GM12878 (cell line): ENCODE results near the gene GSE1. TPM values are rescaled to one million over a fixed set of nuclear protein-coding genes. Genes with fewer than 3 reads are reported as not detected.

Source experiments
- ATAC-seq: fragments of 200-7000 bp; cut with Tn5 transposase; 3 replicates; pipeline ENCODE4 v1.9.1; 2020; ENCODE audit warnings: mild to moderate bottlenecking, moderate library complexity
- BruUV-seq: library from RNA; stranded (reverse); fragments of 400-500 nt; replicated peaks from 2 replicates; lab custom pipeline; 2021; lab: Mats Ljungman, UMichigan
- CTCF ChIA-PET: fragments of 300-600 bp; sonication (Branson Sonifier 250); formaldehyde crosslinking; extraction: SDS; loops from one replicate; lab custom pipeline; 2021; ENCODE audit warnings: inconsistent platforms; lab: Yijun Ruan, JAX
- POLR2A ChIA-PET: fragments of 350-600 bp; formaldehyde crosslinking; extraction: SDS; loops from one replicate; lab custom pipeline; 2021; ENCODE audit warnings: inconsistent platforms; lab: Charles Lee
- RAD21 ChIA-PET: fragments of 300-600 bp; sonication (Branson Sonifier 250); formaldehyde crosslinking; loops from one replicate; lab custom pipeline; 2023; ENCODE audit warnings: antibody characterized with exemption; ENCODE audit not compliant: unreplicated experiment; lab: Charles Lee
- SMC1A ChIA-PET: fragments of 300-600 bp; sonication (Branson Sonifier 250); formaldehyde crosslinking; loops from one replicate; lab custom pipeline; 2023; ENCODE audit not compliant: unreplicated experiment, uncharacterized antibody; lab: Charles Lee
- DNase-seq: peaks from one replicate; pipeline ENCODE4 v3.0.0-alpha.2; 2011; ENCODE audit warnings: low read depth, low spot score
- FAIRE-seq: peaks from 3 replicates; lab custom pipeline; 2011; peaks lifted over from hg19 to GRCh38; lab: Jason Lieb, UNC
- H2AFZ ChIP-seq: 2 replicates; pipeline ENCODE4 v1.6.0; 2011; ENCODE audit warnings: low read depth, low read length, control low read depth; ENCODE audit not compliant: control insufficient read depth
- H3K27ac ChIP-seq: 2 replicates; pipeline ENCODE4 v1.5.1; 2011; ENCODE audit warnings: control low read depth; ENCODE audit not compliant: control insufficient read depth, insufficient read depth
- H3K27me3 ChIP-seq, 2 experiments: replicated peaks in 1 of 2; 2 replicates each; pipeline versions ENCODE4 v1.6.0 to v1.6.1; 2011; ENCODE audit warnings: low read length in 1 of 2; ENCODE audit not compliant: control insufficient read depth in 2 of 2, insufficient read depth in 2 of 2
- H3K36me3 ChIP-seq, 2 experiments: 2 replicates each; pipeline ENCODE4 v1.5.1; 2011; ENCODE audit warnings: low read length in 1 of 2; ENCODE audit not compliant: control insufficient read depth in 2 of 2, insufficient read depth in 2 of 2
- H3K4me1 ChIP-seq: 2 replicates; pipeline ENCODE4 v1.6.1; 2011; ENCODE audit warnings: mild to moderate bottlenecking, low read length, moderate library complexity, mixed read lengths; ENCODE audit not compliant: control insufficient read depth, insufficient read depth
- H3K4me2 ChIP-seq: 2 replicates; pipeline ENCODE4 v1.6.0; 2011; ENCODE audit warnings: control low read depth; ENCODE audit not compliant: control insufficient read depth, insufficient read depth
- H3K4me3 ChIP-seq: fragments of 200-600 bp; sonication (generic); 2 replicates; pipeline ENCODE4 v1.5.1; 2016
- H3K79me2 ChIP-seq: 2 replicates; pipeline ENCODE4 v1.6.0; 2011; ENCODE audit warnings: low read length; ENCODE audit not compliant: control insufficient read depth, insufficient read depth
- H3K9ac ChIP-seq: 2 replicates; pipeline ENCODE4 v1.8.0; 2011; ENCODE audit warnings: low read length, control low read depth, mixed read lengths; ENCODE audit not compliant: control insufficient read depth, insufficient read depth
- H3K9me3 ChIP-seq: replicated peaks from 3 replicates; pipeline ENCODE4 v1.5.1; 2011; ENCODE audit warnings: mild to moderate bottlenecking, low read length; ENCODE audit not compliant: control insufficient read depth, insufficient read depth
- H4K20me1 ChIP-seq: 2 replicates; pipeline ENCODE4 v1.6.0; 2011; ENCODE audit not compliant: control insufficient read depth, insufficient read depth
- BACH1 ChIP-seq: fragments of 450-650 bp; IDR thresholded peaks from 2 replicates; pipeline ENCODE4 v1.6.1; 2017; ENCODE audit warnings: mild to moderate bottlenecking, borderline replicate concordance
- CREM ChIP-seq: IDR thresholded peaks from 2 replicates; pipeline ENCODE4 v1.6.1; 2014; ENCODE audit warnings: antibody characterized with exemption, low read depth
- E4F1 ChIP-seq: fragments of 450-650 bp; IDR thresholded peaks from 2 replicates; pipeline ENCODE4 v1.6.1; 2018; ENCODE audit warnings: borderline replicate concordance, mild to moderate bottlenecking; ENCODE audit not compliant: partially characterized antibody
- IKZF1 ChIP-seq: fragments of 450-650 bp; conservative IDR thresholded peaks from 2 replicates; pipeline ENCODE4 v1.6.1; 2017; ENCODE audit warnings: antibody characterized with exemption, mild to moderate bottlenecking
- PAX8 ChIP-seq: fragments of 450-650 bp; IDR thresholded peaks from 2 replicates; pipeline ENCODE4 v1.6.1; 2017; ENCODE audit warnings: mild to moderate bottlenecking, moderate library complexity
- RAD51 ChIP-seq: fragments of 450-650 bp; IDR thresholded peaks from 2 replicates; pipeline ENCODE4 v1.6.1; 2016; ENCODE audit warnings: moderate library complexity, mild to moderate bottlenecking, inconsistent platforms
- SMAD1 ChIP-seq: fragments of 450-650 bp; IDR thresholded peaks from 2 replicates; pipeline ENCODE4 v1.6.1; 2018; ENCODE audit warnings: mild to moderate bottlenecking, low read depth; ENCODE audit not compliant: partially characterized antibody
- SP1 ChIP-seq: IDR thresholded peaks from one replicate; pipeline ENCODE4 v1.6.1; 2011; ENCODE audit warnings: low read depth, low read length
- ZNF207 ChIP-seq: fragments of 450-650 bp; IDR thresholded peaks from 2 replicates; pipeline ENCODE4 v1.6.1; 2014; ENCODE audit warnings: antibody characterized with exemption, mild to moderate bottlenecking, borderline replicate concordance
- ZNF274 ChIP-seq: IDR thresholded peaks from one replicate; pipeline ENCODE4 v1.8.0; 2011; ENCODE audit not compliant: insufficient read length, insufficient read depth
- ZNF687 ChIP-seq: fragments of 450-650 bp; IDR thresholded peaks from 2 replicates; pipeline ENCODE4 v1.6.1; 2017; ENCODE audit warnings: mild to moderate bottlenecking, moderate library complexity
- ZZZ3 ChIP-seq: IDR thresholded peaks from 2 replicates; pipeline ENCODE4 v1.6.1; 2011; ENCODE audit warnings: low read depth; ENCODE audit not compliant: control insufficient read depth, insufficient read length
- WGBS: methylation state at CpG from one replicate; pipeline ENCODE4 v1.1.6; 2016; ENCODE audit warnings: low lambda C conversion rate; ENCODE audit not compliant: insufficient replicate concordance, insufficient coverage; ENCODE audit errors: missing lambda C conversion rate; 5-methylcytosine and 5-hydroxymethylcytosine counted together
- in situ Hi-C: fragments of 300-500 bp; cut with MboI; formaldehyde crosslinking; loops from 9 replicates; pipeline ENCODE4 v1.14.3; 2018; ENCODE audit warnings: mixed read lengths
- intact Hi-C: fragments of 100-400 bp; cut with micrococcal nuclease; formaldehyde crosslinking; loops from one replicate; pipeline ENCODE4 v1.14.2; 2022; ENCODE audit not compliant: unreplicated experiment
- polyA plus RNA-seq, 11 experiments: library from polyadenylated mRNA; depleted of rRNA in 4 of 11; unstranded in 6 of 11; stranded (reverse) in 5 of 11; fragments of >200 nt; fragmentation: Nextera tagmentation in 4 of 11; fragmentation: Illumina TruSeq in 1 of 11; extraction: Ambion mirVana in 4 of 11; extraction: Trizol in 1 of 11; gene quantifications; 1 replicate in 1 of 11; 2 replicates in 10 of 11; pipeline versions ENCODE4 v1.2.1 to v1.2.3, GENCODE V29; 2011 to 2016; ENCODE audit warnings: inconsistent platforms in 2 of 11, missing spikeins in 2 of 11, low read depth in 1 of 11
- total RNA-seq, 4 experiments: library from RNA; depleted of rRNA in 3 of 4; stranded (reverse); fragments of >200 nt in 3 of 4; fragmentation: Illumina TruSeq in 1 of 4; extraction: Trizol in 1 of 4; gene quantifications; 2 replicates each; pipeline versions ENCODE4 v1.2.1 to v1.2.3, GENCODE V29; 2013 to 2021
- TF ChIP-seq, protein P1 (sequence below): IDR thresholded peaks from 2 replicates; pipeline ENCODE4 v1.6.1; 2012; ENCODE audit warnings: low read depth, low read length, improper control_type of control experiment
- TF ChIP-seq, protein P2 (sequence below): fragments of 450-650 bp; IDR thresholded peaks from 2 replicates; pipeline ENCODE4 v1.6.1; 2014; ENCODE audit warnings: mild to moderate bottlenecking

GSE1 gene
- total and polyA plus RNA-seq, 10 of the 15 experiments (the other 5 are each of a cell fraction or from before 2014, with no cell fraction given), result 4.6 to 58.7 (median 18.2) TPM

- no peak for TF ChIP-seq E4F1
- no peak for TF ChIP-seq RAD51
- TF ChIP-seq PAX8, result no peak
- no peak for TF ChIP-seq BACH1
- TF ChIP-seq, protein P1, sequence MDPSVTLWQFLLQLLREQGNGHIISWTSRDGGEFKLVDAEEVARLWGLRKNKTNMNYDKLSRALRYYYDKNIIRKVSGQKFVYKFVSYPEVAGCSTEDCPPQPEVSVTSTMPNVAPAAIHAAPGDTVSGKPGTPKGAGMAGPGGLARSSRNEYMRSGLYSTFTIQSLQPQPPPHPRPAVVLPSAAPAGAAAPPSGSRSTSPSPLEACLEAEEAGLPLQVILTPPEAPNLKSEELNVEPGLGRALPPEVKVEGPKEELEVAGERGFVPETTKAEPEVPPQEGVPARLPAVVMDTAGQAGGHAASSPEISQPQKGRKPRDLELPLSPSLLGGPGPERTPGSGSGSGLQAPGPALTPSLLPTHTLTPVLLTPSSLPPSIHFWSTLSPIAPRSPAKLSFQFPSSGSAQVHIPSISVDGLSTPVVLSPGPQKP, result no peak
- no peak for TF ChIP-seq ZNF274
- TF ChIP-seq, all 136 proteins: peak for 0
These were observed 111.2 kb downstream of the GSE1 start (continued) for GRCh38 chr16:85724126-85724879.

DNA sequence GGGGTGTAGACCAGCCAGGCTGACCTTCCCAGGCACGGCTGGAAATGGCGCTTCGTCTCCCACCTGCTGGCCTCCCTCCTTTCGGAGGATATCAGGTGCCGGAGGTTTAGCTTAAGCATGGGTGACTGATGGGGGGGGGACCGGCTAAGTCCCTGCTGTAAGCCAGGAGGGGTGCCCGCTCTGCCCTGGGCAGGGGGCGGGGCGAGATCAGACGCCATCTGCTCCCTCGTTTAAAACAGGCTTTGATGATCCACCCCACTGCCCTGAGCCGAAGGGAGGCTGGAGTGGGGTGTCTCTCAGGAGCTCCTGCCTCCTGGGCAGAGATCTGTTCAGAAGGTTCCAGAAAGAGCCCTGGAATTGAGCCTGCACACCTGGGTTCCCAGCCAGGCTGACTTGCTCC, 111.8 kb downstream of the GSE1 start:
- Histone ChIP-seq H4K20me1 (no peaks in the 10 kb centered on the region), H3K4me2 (no peak overlapping the region), H3K9me3 (no peaks in the 10 kb centered on the region), H2AFZ (no peak overlapping the region), H3K27ac (no peak overlapping the region), H3K36me3 (no peaks in the 10 kb centered on the region), H3K79me2 (no peaks in the 10 kb centered on the region), H3K27me3 (no peaks in the 10 kb centered on the region; a peak in 2 of 4 replicates), H3K9ac (no peak overlapping the region), H3K4me3 (no peak overlapping the region), H3K4me1 (no peaks in the 10 kb centered on the region)
- DNase-seq, result no peak
- ChIA-PET RAD21 (no interaction called here), POLR2A (no interaction called here), CTCF (interaction anchor here (1.2 kb wide), 1 partner anchor 35 kb away, joined by 3 read pairs; no protein-coding TSS in a partner anchor), SMC1A (no interaction called here)
- in situ Hi-C loops, result no loop called here
- BruUV-seq, result no TSS peak
- 93% methylated on average over 11 of the region's 12 CpGs for WGBS
- no peak for ATAC-seq
- no peak for FAIRE-seq
- intact Hi-C loops, result no loop called here
- TF ChIP-seq ZNF687, result no peak
- TF ChIP-seq IKZF1, result no peak
- TF ChIP-seq ZZZ3, result no peak
- no peak for TF ChIP-seq SP1
- TF ChIP-seq SMAD1, result no peak
- no peak for TF ChIP-seq ZNF207
- TF ChIP-seq, protein P2, sequence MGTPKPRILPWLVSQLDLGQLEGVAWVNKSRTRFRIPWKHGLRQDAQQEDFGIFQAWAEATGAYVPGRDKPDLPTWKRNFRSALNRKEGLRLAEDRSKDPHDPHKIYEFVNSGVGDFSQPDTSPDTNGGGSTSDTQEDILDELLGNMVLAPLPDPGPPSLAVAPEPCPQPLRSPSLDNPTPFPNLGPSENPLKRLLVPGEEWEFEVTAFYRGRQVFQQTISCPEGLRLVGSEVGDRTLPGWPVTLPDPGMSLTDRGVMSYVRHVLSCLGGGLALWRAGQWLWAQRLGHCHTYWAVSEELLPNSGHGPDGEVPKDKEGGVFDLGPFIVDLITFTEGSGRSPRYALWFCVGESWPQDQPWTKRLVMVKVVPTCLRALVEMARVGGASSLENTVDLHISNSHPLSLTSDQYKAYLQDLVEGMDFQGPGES, result no peak
- TF ChIP-seq CREM, result no peak
